RWPE2 (cell line): ENCODE results near the gene DMRTA2.

ENCODE experiments used
- ATAC-seq: fragments of 200-7000 bp; cut with Tn5 transposase; 3 replicates; pipeline ENCODE4 v1.9.1; 2021; ENCODE audit warnings: low read depth
- DNase-seq: peaks from one replicate; pipeline ENCODE4 v3.0.0-alpha.2; 2020; ENCODE audit warnings: low spot score
- H3K27ac ChIP-seq: fragments of 450-650 bp; 2 replicates; pipeline ENCODE4 v1.5.1; 2017; ENCODE audit warnings: mild to moderate bottlenecking; ENCODE audit not compliant: poor library complexity, severe bottlenecking
- H3K27me3 ChIP-seq: fragments of 250-450 bp; sonication (Bioruptor Pico); 2 replicates; pipeline ENCODE4 v1.5.1; 2021; ENCODE audit warnings: mild to moderate bottlenecking, moderate library complexity; ENCODE audit not compliant: insufficient read depth, poor library complexity, severe bottlenecking
- H3K36me3 ChIP-seq: fragments of 250-450 bp; sonication (Bioruptor Pico); 2 replicates; pipeline ENCODE4 v1.5.1; 2020; ENCODE audit warnings: low read depth, mild to moderate bottlenecking, moderate library complexity
- H3K4me1 ChIP-seq: fragments of 250-450 bp; sonication (Bioruptor Pico); 2 replicates; pipeline ENCODE4 v1.5.1; 2021; ENCODE audit warnings: mild to moderate bottlenecking, moderate library complexity; ENCODE audit not compliant: insufficient read depth, poor library complexity, severe bottlenecking
- H3K4me3 ChIP-seq: fragments of 250-450 bp; sonication (Bioruptor Pico); 2 replicates; pipeline ENCODE4 v1.5.1; 2021; ENCODE audit warnings: mild to moderate bottlenecking, moderate library complexity; ENCODE audit not compliant: severe bottlenecking
- H3K9me3 ChIP-seq: fragments of 250-450 bp; sonication (Bioruptor Pico); 2 replicates; pipeline ENCODE4 v1.5.1; 2021; ENCODE audit warnings: mild to moderate bottlenecking, moderate library complexity; ENCODE audit not compliant: severe bottlenecking
- TF ChIP-seq, protein P1 (sequence below): fragments of 450-650 bp; IDR thresholded peaks from one replicate; pipeline ENCODE4 v1.5.1; 2017; ENCODE audit warnings: mild to moderate bottlenecking, moderate library complexity; ENCODE audit not compliant: poor library complexity, severe bottlenecking

Gene DMRTA2

DNA sequence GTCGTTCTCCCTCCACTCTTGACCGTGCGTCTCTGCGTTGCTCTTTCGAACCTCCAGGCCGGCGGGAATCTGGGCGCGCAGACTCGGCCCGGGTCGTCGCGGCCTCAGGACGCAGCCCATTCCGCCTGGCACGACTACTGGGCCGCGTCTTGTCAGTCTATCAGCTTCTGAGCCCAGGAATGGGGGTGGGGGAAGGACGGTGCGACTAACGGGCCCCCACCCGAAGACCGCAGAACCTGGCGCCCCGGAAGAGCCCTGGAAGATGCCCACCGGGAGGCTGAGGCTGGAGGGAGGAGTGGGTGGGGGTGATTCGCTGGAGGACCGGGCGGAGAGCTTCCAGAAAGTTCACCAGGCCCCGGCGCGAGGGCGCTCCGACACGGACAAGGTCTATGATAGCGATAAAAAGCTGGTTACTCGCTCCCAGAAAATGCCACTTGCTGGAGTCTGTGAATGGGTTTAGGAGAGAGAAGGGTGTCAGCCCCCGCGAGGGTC lies 1.7 kb upstream of the DMRTA2 start:
- no peaks in the 10 kb centered on the region for H3K9me3 ChIP-seq

DNA sequence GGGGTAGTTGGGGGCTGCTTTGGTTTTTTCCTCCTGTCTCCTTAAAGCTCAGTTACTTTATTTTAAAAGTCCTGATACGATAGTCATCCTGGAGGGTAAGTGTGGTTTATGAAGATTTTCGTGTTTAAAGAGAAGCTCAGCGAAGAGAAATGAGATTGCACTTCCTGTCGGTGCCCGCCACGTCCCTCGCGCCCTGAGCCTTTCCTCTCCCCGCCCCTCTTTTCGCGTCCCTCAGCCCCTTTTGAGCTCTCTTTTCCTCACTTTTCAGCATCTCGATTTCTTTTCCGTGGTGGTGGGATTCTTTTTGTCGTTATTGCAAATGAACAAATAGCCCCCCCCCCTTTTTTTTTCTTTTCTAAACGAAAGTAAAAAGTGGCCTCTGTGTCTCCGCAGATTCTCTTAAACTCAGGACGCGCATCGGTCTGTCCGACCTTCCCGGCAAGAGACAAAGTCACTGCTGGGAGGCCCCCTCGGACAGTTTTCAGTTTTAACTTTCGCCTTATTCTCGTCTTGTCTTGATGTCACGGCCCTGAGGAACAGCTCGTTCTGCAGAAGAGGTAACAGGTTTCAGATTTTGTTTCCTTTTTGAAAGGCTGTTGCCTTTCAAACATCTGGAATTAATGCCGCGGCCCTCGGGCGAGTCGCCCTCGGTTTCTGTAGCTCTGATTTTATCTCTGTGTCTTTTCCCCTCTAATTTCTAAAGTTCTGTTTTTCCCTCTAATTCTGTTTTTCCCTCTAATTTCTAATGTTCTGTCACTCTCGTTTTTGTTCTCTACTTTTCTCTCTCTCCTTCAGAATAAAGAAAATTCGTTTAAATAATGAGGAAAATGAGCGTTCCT lies 1.0 kb upstream of the DMRTA2 start:
- no peak for DNase-seq

More for the DNA sequence above, 1.7 kb upstream of the DMRTA2 start:
- Histone ChIP-seq H3K27ac (no peak overlapping the region), H3K36me3 (no peaks in the 10 kb centered on the region), H3K27me3 (peaks cover 100% of the 10 kb centered on the region), H3K4me1 (no peaks in the 10 kb centered on the region), H3K4me3 (no peak overlapping the region)
- TF ChIP-seq, protein P1, sequence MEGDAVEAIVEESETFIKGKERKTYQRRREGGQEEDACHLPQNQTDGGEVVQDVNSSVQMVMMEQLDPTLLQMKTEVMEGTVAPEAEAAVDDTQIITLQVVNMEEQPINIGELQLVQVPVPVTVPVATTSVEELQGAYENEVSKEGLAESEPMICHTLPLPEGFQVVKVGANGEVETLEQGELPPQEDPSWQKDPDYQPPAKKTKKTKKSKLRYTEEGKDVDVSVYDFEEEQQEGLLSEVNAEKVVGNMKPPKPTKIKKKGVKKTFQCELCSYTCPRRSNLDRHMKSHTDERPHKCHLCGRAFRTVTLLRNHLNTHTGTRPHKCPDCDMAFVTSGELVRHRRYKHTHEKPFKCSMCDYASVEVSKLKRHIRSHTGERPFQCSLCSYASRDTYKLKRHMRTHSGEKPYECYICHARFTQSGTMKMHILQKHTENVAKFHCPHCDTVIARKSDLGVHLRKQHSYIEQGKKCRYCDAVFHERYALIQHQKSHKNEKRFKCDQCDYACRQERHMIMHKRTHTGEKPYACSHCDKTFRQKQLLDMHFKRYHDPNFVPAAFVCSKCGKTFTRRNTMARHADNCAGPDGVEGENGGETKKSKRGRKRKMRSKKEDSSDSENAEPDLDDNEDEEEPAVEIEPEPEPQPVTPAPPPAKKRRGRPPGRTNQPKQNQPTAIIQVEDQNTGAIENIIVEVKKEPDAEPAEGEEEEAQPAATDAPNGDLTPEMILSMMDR: no peak
- DNase-seq (no peak), ATAC-seq (no peak)

DNA sequence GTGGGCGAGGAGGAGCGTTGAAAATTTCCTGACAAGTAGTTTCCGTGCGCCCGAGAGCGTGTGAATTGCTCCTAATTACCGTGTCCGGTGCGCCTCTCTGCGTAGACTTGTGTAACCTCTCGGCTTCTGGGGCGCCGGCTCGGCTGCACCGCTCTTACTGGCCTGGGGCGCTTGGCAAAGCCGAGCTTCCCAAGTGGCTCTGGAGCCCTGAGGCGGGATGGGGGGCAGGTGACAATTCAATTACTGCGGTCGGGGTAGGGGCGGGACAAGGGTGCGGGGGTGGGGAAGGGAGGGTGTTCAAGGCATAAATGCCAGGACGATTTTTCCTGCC lies 392 bp upstream of the DMRTA2 start:
- Histone ChIP-seq H3K27me3 (peaks cover 98% of the 10 kb centered on the region), H3K36me3 (no peaks in the 10 kb centered on the region), H3K27ac (no peak overlapping the region), H3K4me3 (no peak overlapping the region), H3K9me3 (no peaks in the 10 kb centered on the region), H3K4me1 (no peaks in the 10 kb centered on the region)
- DNase-seq (no peak), ATAC-seq (no peak)
- TF ChIP-seq, protein P1: no peak

More for the DNA sequence above, 1.0 kb upstream of the DMRTA2 start:
- Histone ChIP-seq H3K36me3 (no peaks in the 10 kb centered on the region), H3K27ac (no peak overlapping the region), H3K4me1 (no peaks in the 10 kb centered on the region), H3K4me3 (no peak overlapping the region), H3K9me3 (no peaks in the 10 kb centered on the region), H3K27me3 (peaks cover 100% of the 10 kb centered on the region)
- TF ChIP-seq, protein P1: no peak
- ATAC-seq: no peak

DNA sequence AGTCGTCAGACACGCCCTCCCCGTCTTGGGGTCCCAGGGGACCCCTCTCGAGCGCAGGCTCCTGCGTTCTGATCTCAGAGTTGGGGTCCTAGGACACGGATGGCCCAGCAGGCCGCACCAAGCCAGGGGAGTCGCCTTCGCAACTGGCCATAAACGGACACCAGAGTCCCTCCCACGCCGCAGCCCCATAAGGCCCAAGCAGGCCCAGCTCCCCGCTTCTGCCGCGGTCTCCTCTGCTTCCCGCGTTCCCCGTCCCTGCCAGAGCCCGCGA lies 633 bp downstream of the DMRTA2 start:
- H3K4me3 ChIP-seq: no peak overlapping the region
- ATAC-seq (no peak), DNase-seq (no peak)
- no peaks in the 10 kb centered on the region for H3K36me3 ChIP-seq
- TF ChIP-seq, protein P1: no peak
- H3K27ac ChIP-seq: no peak overlapping the region
- no peaks in the 10 kb centered on the region for H3K4me1 ChIP-seq
- no peaks in the 10 kb centered on the region for H3K9me3 ChIP-seq
- peaks cover 98% of the 10 kb centered on the region for H3K27me3 ChIP-seq
